A673 (cell line): ENCODE data around the gene WASF2.

ENCODE experiments used
- EZH2 ChIP-seq: fragments of 200-600 bp; sonication (generic); IDR thresholded peaks from 2 replicates; pipeline ENCODE4 v1.6.1; 2017; ENCODE audit warnings: borderline replicate concordance, low read depth, mild to moderate bottlenecking, mixed read lengths, antibody characterized with exemption, low read length; ENCODE audit not compliant: poor library complexity, severe bottlenecking
- TF ChIP-seq, protein P1 (sequence below): fragments of 300-800, 200-600 bp; sonication (generic); conservative IDR thresholded peaks from 2 replicates; pipeline ENCODE4 v1.5.1; 2017; ENCODE audit warnings: low read depth, mild to moderate bottlenecking, antibody characterized with exemption, low read length, moderate library complexity, mixed read lengths

GRCh38 chr1:27522432-27523336 is 32.7 kb upstream of the WASF2 start:
- TF ChIP-seq, protein P1, sequence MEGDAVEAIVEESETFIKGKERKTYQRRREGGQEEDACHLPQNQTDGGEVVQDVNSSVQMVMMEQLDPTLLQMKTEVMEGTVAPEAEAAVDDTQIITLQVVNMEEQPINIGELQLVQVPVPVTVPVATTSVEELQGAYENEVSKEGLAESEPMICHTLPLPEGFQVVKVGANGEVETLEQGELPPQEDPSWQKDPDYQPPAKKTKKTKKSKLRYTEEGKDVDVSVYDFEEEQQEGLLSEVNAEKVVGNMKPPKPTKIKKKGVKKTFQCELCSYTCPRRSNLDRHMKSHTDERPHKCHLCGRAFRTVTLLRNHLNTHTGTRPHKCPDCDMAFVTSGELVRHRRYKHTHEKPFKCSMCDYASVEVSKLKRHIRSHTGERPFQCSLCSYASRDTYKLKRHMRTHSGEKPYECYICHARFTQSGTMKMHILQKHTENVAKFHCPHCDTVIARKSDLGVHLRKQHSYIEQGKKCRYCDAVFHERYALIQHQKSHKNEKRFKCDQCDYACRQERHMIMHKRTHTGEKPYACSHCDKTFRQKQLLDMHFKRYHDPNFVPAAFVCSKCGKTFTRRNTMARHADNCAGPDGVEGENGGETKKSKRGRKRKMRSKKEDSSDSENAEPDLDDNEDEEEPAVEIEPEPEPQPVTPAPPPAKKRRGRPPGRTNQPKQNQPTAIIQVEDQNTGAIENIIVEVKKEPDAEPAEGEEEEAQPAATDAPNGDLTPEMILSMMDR: peak; percentile 32; the same call in 1 of the 2 replicates
- no peak for TF ChIP-seq EZH2
